Hepatocyte (in vitro differentiated cells): ENCODE data around the gene AQP11. TPM values are rescaled to one million over a fixed set of nuclear protein-coding genes. Genes with fewer than 3 reads are reported as not detected.

ENCODE experiments used
- DNase-seq: peaks from one replicate; pipeline ENCODE4 v3.0.0-alpha.2; 2016; ENCODE audit warnings: low spot score
- H2AFZ ChIP-seq: fragments of 200-600 bp; sonication (generic); 2 replicates; pipeline ENCODE4 v1.6.0; 2016; ENCODE audit warnings: antibody characterized with exemption, mild to moderate bottlenecking
- H3K27ac ChIP-seq: fragments of 200-600 bp; sonication (generic); 2 replicates; pipeline ENCODE4 v1.5.1; 2016; ENCODE audit warnings: mild to moderate bottlenecking
- H3K27me3 ChIP-seq: fragments of 200-600 bp; sonication (generic); 2 replicates; pipeline ENCODE4 v1.6.1; 2016
- H3K36me3 ChIP-seq: fragments of 200-600 bp; sonication (generic); replicated peaks from 2 replicates; pipeline ENCODE4 v1.5.1; 2016; ENCODE audit warnings: low read depth; ENCODE audit not compliant: insufficient read depth
- H3K4me1 ChIP-seq: fragments of 200-600 bp; sonication (generic); 2 replicates; pipeline ENCODE4 v1.5.1; 2016; ENCODE audit warnings: mild to moderate bottlenecking, moderate library complexity; ENCODE audit not compliant: insufficient read depth
- H3K4me2 ChIP-seq: fragments of 200-600 bp; sonication (generic); 2 replicates; pipeline ENCODE4 v1.6.0; 2016
- H3K4me3 ChIP-seq: fragments of 200-600 bp; sonication (generic); 2 replicates; pipeline ENCODE4 v1.5.1; 2016; ENCODE audit warnings: mild to moderate bottlenecking
- H3K79me2 ChIP-seq: fragments of 200-600 bp; sonication (generic); 2 replicates; pipeline ENCODE4 v1.6.0; 2017; ENCODE audit warnings: mild to moderate bottlenecking
- H3K9me2 ChIP-seq: fragments of 200-600 bp; sonication (generic); replicated peaks from 2 replicates; pipeline ENCODE4 v1.6.0; 2017; ENCODE audit warnings: mild to moderate bottlenecking; ENCODE audit not compliant: insufficient read depth
- H3K9me3 ChIP-seq: fragments of 200-600 bp; sonication (generic); 2 replicates; pipeline ENCODE4 v1.5.1; 2016; ENCODE audit warnings: low read depth, mild to moderate bottlenecking
- H4K20me1 ChIP-seq: fragments of 200-600 bp; sonication (generic); 2 replicates; pipeline ENCODE4 v1.6.0; 2016; ENCODE audit warnings: mild to moderate bottlenecking; ENCODE audit not compliant: insufficient read depth, poor library complexity, severe bottlenecking
- EZH2 ChIP-seq: fragments of 200-600 bp; sonication (generic); IDR thresholded peaks from 2 replicates; pipeline ENCODE4 v1.6.1; 2016; ENCODE audit warnings: antibody characterized with exemption, mild to moderate bottlenecking, borderline replicate concordance
- EZH2phosphoT487 ChIP-seq: fragments of 200-600 bp; sonication (generic); IDR thresholded peaks from one replicate; pipeline ENCODE4 v1.6.1; 2018; ENCODE audit warnings: antibody characterized with exemption, mild to moderate bottlenecking, low read depth, moderate library complexity; ENCODE audit not compliant: unreplicated experiment, severe bottlenecking
- WGBS: methylation state at CpG from one replicate; pipeline ENCODE4 v1.1.6; 2016; ENCODE audit warnings: low lambda C conversion rate; ENCODE audit errors: missing lambda C conversion rate; 5-methylcytosine and 5-hydroxymethylcytosine counted together
- polyA plus RNA-seq: library from polyadenylated mRNA; unstranded; fragments of >200 nt; fragmentation: Nextera tagmentation; extraction: Ambion mirVana; gene quantifications from 2 replicates; pipeline ENCODE4 v1.2.1, GENCODE V29; 2016
- total RNA-seq: library from RNA; depleted of rRNA; stranded (reverse); fragments of >200 nt; gene quantifications from 2 replicates; pipeline ENCODE4 v1.2.3, GENCODE V29; 2014
- TF ChIP-seq, protein P1 (sequence below): fragments of 200-600 bp; sonication (generic); IDR thresholded peaks from 2 replicates; pipeline ENCODE4 v1.5.1; 2016; ENCODE audit warnings: antibody characterized with exemption, mild to moderate bottlenecking; ENCODE audit not compliant: poor library complexity

AQP11 gene
- total and polyA plus RNA-seq, 2 experiments from 2014 or later = 6.6 to 13.5 TPM

DNA sequence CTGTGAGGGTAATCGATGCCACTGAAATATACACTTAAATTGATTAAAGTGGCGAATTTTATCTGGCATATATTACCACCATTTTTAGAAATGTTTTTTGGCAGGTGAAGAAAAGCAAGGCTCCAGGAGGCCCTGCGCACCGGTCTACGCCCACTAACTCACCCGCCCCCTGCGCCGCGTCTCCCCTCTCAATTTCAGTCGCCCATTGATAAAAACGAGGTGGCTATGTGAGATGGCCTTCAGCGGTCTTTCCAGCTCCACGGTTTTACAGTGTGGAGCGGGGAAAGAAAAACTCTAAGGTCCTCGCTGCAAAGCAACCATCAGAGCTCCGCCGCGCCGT, 602 bp upstream of the AQP11 start:
- no peak for DNase-seq
- Histone ChIP-seq H3K9me3 (no peaks in the 10 kb centered on the region), H3K27me3 (no peaks in the 10 kb centered on the region), H3K9me2 (no peaks in the 10 kb centered on the region), H3K27ac (peak overlapping the region; percentile 89), H4K20me1 (no peaks in the 10 kb centered on the region), H2AFZ (peak overlapping the region; percentile 30), H3K36me3 (no peaks in the 10 kb centered on the region), H3K79me2 (peaks cover 18% of the 10 kb centered on the region), H3K4me1 (peaks cover 8% of the 10 kb centered on the region), H3K4me2 (peak overlapping the region; percentile 94), H3K4me3 (peak overlapping the region; percentile 28)
- 6% methylated on average over 19 of the region's 19 CpGs for WGBS
- TF ChIP-seq EZH2phosphoT487 (no peak), EZH2 (no peak)
- TF ChIP-seq, protein P1, sequence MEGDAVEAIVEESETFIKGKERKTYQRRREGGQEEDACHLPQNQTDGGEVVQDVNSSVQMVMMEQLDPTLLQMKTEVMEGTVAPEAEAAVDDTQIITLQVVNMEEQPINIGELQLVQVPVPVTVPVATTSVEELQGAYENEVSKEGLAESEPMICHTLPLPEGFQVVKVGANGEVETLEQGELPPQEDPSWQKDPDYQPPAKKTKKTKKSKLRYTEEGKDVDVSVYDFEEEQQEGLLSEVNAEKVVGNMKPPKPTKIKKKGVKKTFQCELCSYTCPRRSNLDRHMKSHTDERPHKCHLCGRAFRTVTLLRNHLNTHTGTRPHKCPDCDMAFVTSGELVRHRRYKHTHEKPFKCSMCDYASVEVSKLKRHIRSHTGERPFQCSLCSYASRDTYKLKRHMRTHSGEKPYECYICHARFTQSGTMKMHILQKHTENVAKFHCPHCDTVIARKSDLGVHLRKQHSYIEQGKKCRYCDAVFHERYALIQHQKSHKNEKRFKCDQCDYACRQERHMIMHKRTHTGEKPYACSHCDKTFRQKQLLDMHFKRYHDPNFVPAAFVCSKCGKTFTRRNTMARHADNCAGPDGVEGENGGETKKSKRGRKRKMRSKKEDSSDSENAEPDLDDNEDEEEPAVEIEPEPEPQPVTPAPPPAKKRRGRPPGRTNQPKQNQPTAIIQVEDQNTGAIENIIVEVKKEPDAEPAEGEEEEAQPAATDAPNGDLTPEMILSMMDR = no peak

DNA sequence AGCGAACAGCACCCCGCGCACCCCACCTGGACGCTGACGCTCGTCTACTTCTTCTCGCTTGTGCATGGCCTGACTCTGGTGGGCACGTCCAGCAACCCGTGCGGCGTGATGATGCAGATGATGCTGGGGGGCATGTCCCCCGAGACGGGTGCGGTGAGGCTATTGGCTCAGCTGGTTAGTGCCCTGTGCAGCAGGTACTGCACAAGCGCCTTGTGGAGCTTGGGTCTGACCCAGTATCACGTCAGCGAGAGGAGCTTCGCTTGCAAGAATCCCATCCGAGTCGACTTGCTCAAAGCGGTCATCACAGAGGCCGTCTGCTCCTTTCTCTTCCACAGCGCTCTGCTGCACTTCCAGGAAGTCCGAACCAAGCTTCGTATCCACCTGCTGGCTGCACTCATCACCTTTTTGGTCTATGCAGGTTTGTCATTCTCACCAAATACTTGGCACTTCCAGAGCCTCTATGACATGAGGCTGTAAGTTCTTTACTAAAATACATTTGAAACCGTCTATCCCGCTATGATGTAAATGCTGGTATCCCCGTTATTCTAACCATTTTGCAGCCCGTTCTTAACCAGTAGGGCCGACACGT, 535 bp downstream of the AQP11 start:
- H3K4me3 ChIP-seq = peak overlapping the region; percentile 28
- H3K9me2 ChIP-seq = no peaks in the 10 kb centered on the region
- peak overlapping the region; percentile 94 for H3K4me2 ChIP-seq
- H3K79me2 ChIP-seq = peaks cover 18% of the 10 kb centered on the region
- peaks cover 8% of the 10 kb centered on the region for H3K4me1 ChIP-seq
- no peaks in the 10 kb centered on the region for H3K36me3 ChIP-seq
- TF ChIP-seq, protein P1 = no peak
- no peak for TF ChIP-seq EZH2
- DNase-seq = peak; percentile 66
- H2AFZ ChIP-seq = peak overlapping the region; percentile 30
- H3K27me3 ChIP-seq = no peaks in the 10 kb centered on the region
- H4K20me1 ChIP-seq = no peaks in the 10 kb centered on the region
- no peaks in the 10 kb centered on the region for H3K9me3 ChIP-seq
- H3K27ac ChIP-seq = peak overlapping the region; percentile 89
- WGBS = 5% methylated on average over 31 of the region's 31 CpGs

DNA sequence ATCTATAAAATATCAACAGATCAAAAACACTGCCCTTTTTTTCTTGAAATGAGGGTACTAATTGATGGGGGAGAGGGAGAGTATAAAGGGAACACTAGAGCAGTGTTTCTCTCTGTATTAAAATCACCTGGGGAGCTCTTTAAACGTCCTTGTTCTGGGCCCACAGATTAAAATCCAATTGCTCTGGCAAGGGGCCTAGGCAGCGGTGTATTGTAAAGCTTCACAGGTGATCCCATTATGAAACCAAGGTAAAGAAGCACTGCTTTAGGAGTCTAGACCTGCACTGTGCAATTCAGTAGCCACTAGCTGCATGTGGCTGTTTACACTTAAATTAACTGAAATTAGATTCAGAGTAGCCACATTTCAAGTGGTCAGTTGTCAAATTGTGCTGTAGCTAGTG, 3.0 kb downstream of the AQP11 start:
- DNase-seq = no peak
- H4K20me1 ChIP-seq = no peaks in the 10 kb centered on the region
- no peaks in the 10 kb centered on the region for H3K27me3 ChIP-seq
- H3K36me3 ChIP-seq = no peaks in the 10 kb centered on the region
- H3K9me3 ChIP-seq = no peaks in the 10 kb centered on the region
- peaks cover 21% of the 10 kb centered on the region for H3K79me2 ChIP-seq
- H3K4me2 ChIP-seq = no peak overlapping the region
- TF ChIP-seq EZH2 (no peak), EZH2phosphoT487 (no peak)
- TF ChIP-seq, protein P1 = no peak
- H3K9me2 ChIP-seq = no peaks in the 10 kb centered on the region
- no peak overlapping the region for H3K4me3 ChIP-seq
- 81% methylated on average over 2 of the region's 2 CpGs for WGBS
- no peak overlapping the region for H2AFZ ChIP-seq
- no peak overlapping the region for H3K27ac ChIP-seq
- H3K4me1 ChIP-seq = peaks cover 8% of the 10 kb centered on the region

DNA sequence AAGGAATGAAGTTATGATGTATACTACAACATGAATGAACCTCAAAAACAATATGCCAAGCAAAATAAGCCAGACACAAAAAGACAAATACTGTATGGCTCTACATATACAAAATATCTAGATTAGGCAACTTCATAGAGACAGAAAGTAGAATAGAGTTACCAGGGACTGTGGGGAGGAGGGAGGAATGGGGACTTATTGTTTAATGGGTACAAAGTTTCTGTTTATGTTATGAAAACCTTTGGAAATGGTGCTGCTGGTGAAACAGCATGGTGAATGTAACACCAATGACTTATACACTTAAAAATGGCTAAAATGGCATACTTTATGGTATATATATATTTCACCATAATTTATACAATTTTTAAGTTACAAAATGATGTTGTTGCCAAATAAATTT, 4.1 kb downstream of the AQP11 start:
- no peaks in the 10 kb centered on the region for H3K9me2 ChIP-seq

More for the DNA sequence above, 4.1 kb downstream of the AQP11 start:
- no peak for TF ChIP-seq EZH2
- no peak overlapping the region for H2AFZ ChIP-seq
- no peaks in the 10 kb centered on the region for H4K20me1 ChIP-seq
- H3K36me3 ChIP-seq = no peaks in the 10 kb centered on the region
- H3K79me2 ChIP-seq = peaks cover 23% of the 10 kb centered on the region
- no peak for DNase-seq
- H3K4me1 ChIP-seq = peaks cover 5% of the 10 kb centered on the region
- H3K27me3 ChIP-seq = no peaks in the 10 kb centered on the region
- H3K27ac ChIP-seq = no peak overlapping the region
- no peaks in the 10 kb centered on the region for H3K9me3 ChIP-seq
- H3K4me2 ChIP-seq = peak overlapping the region; percentile 35
- no peak overlapping the region for H3K4me3 ChIP-seq
